H9 (cell line): ENCODE data around the gene KRT8. TPM values are rescaled to one million over a fixed set of nuclear protein-coding genes. Genes with fewer than 3 reads are reported as not detected.

Experiments used
- DNase-seq: peaks from one replicate; pipeline ENCODE4 v3.0.0-alpha.2; 2017
- H2AFZ ChIP-seq: one replicate; pipeline ENCODE4 v1.6.1; 2013; ENCODE audit warnings: mild to moderate bottlenecking, low read length, control low read depth, moderate library complexity
- H2AK5ac ChIP-seq: 2 replicates; pipeline ENCODE4 v1.6.1; 2013; ENCODE audit warnings: low read length, control low read depth, mixed read lengths; ENCODE audit not compliant: insufficient read length
- H2BK120ac ChIP-seq: one replicate; pipeline ENCODE4 v1.6.1; 2013; ENCODE audit warnings: low read depth, mild to moderate bottlenecking, low read length, control low read depth, inconsistent platforms; ENCODE audit not compliant: poor library complexity, severe bottlenecking
- H2BK12ac ChIP-seq: 2 replicates; pipeline ENCODE4 v1.6.1; 2013; ENCODE audit warnings: low read length, control low read depth, mixed read lengths, low read depth; ENCODE audit not compliant: insufficient read length
- H2BK15ac ChIP-seq: 2 replicates; pipeline ENCODE4 v1.6.1; 2013; ENCODE audit warnings: low read depth, low read length, control low read depth
- H2BK20ac ChIP-seq: one replicate; pipeline ENCODE4 v1.6.1; 2013; ENCODE audit warnings: low read depth, mild to moderate bottlenecking, low read length, control low read depth, inconsistent platforms; ENCODE audit not compliant: poor library complexity, severe bottlenecking
- H2BK5ac ChIP-seq: 2 replicates; pipeline ENCODE4 v1.6.1; 2013; ENCODE audit warnings: low read length, control low read depth, mixed read lengths; ENCODE audit not compliant: insufficient read length
- H3K14ac ChIP-seq: 2 replicates; pipeline ENCODE4 v1.6.1; 2013; ENCODE audit warnings: low read length, control low read depth; ENCODE audit not compliant: insufficient read depth
- H3K18ac ChIP-seq: 2 replicates; pipeline ENCODE4 v1.6.1; 2013; ENCODE audit warnings: low read depth, mild to moderate bottlenecking, mixed read lengths, low read length, control low read depth; ENCODE audit not compliant: insufficient read length
- H3K23ac ChIP-seq: 2 replicates; pipeline ENCODE4 v1.6.1; 2013; ENCODE audit warnings: low read length, control low read depth, mixed read lengths, low read depth; ENCODE audit not compliant: insufficient read length
- H3K23me2 ChIP-seq: 2 replicates; pipeline ENCODE4 v1.6.1; 2013; ENCODE audit warnings: low read depth, mild to moderate bottlenecking, mixed read lengths, low read length, control low read depth; ENCODE audit not compliant: insufficient read length, poor library complexity, severe bottlenecking
- H3K27ac ChIP-seq: 2 replicates; pipeline ENCODE4 v1.5.1; 2013; ENCODE audit warnings: low read length, control low read depth, mixed read lengths, low read depth; ENCODE audit not compliant: insufficient read length
- H3K27me3 ChIP-seq: 2 replicates; pipeline ENCODE4 v1.6.1; 2013; ENCODE audit warnings: low read length, control low read depth, inconsistent platforms; ENCODE audit not compliant: insufficient read depth
- H3K4ac ChIP-seq: 2 replicates; pipeline ENCODE4 v1.6.1; 2013; ENCODE audit warnings: low read depth, mild to moderate bottlenecking, control low read depth, inconsistent platforms, low read length, moderate library complexity
- H3K4me1 ChIP-seq: 2 replicates; pipeline ENCODE4 v1.6.1; 2013; ENCODE audit warnings: low read length, control low read depth, inconsistent platforms; ENCODE audit not compliant: insufficient read depth
- H3K4me2 ChIP-seq: 2 replicates; pipeline ENCODE4 v1.6.1; 2013; ENCODE audit warnings: low read length, control low read depth, mixed read lengths; ENCODE audit not compliant: insufficient read length, insufficient read depth
- H3K56ac ChIP-seq: 2 replicates; pipeline ENCODE4 v1.6.1; 2013; ENCODE audit warnings: low read depth, mild to moderate bottlenecking, mixed read lengths, low read length, control low read depth; ENCODE audit not compliant: insufficient read length
- H3K79me1 ChIP-seq: 2 replicates; pipeline ENCODE4 v1.6.1; 2013; ENCODE audit warnings: low read depth, mild to moderate bottlenecking, moderate library complexity, low read length, control low read depth, inconsistent platforms; ENCODE audit not compliant: insufficient read depth, poor library complexity, severe bottlenecking
- H3K79me2 ChIP-seq: 2 replicates; pipeline ENCODE4 v1.6.1; 2013; ENCODE audit warnings: low read length, control low read depth, inconsistent platforms; ENCODE audit not compliant: insufficient read depth
- H3K9ac ChIP-seq: 2 replicates; pipeline ENCODE4 v1.6.1; 2013; ENCODE audit warnings: low read length, control low read depth, mixed read lengths; ENCODE audit not compliant: insufficient read length; ENCODE audit errors: extremely low read depth
- H3K9me3 ChIP-seq: one replicate; pipeline ENCODE4 v1.6.1; 2013; ENCODE audit warnings: low read depth, low read length, inconsistent platforms; ENCODE audit not compliant: control insufficient read depth
- H3T11ph ChIP-seq: one replicate; pipeline ENCODE4 v1.6.1; 2013; ENCODE audit warnings: mild to moderate bottlenecking, low read length, control low read depth, inconsistent platforms
- H4K20me1 ChIP-seq: one replicate; pipeline ENCODE4 v1.6.1; 2013; ENCODE audit not compliant: control insufficient read depth, insufficient read length, insufficient read depth
- H4K5ac ChIP-seq: 2 replicates; pipeline ENCODE4 v1.6.1; 2013; ENCODE audit warnings: low read depth, mild to moderate bottlenecking, mixed read lengths, low read length, control low read depth; ENCODE audit not compliant: insufficient read length
- H4K8ac ChIP-seq: replicated peaks from 2 replicates; pipeline ENCODE4 v1.6.1; 2013; ENCODE audit warnings: low read length, control low read depth, mixed read lengths, low read depth; ENCODE audit not compliant: insufficient read length
- H4K91ac ChIP-seq: 2 replicates; pipeline ENCODE4 v1.6.1; 2013; ENCODE audit warnings: low read depth, mild to moderate bottlenecking, moderate library complexity, mixed read lengths, low read length, control low read depth; ENCODE audit not compliant: insufficient read length
- H3K27ac Mint-ChIP-seq, 3 experiments: 2 replicates in 2 of 3; 3 replicates in 1 of 3; pipeline ENCODE4 v1.8.0; 2020 to 2021; ENCODE audit warnings: mixed read lengths in 3 of 3, mild to moderate bottlenecking in 1 of 3, moderate library complexity in 1 of 3
- H3K27me3 Mint-ChIP-seq: 2 replicates; pipeline ENCODE4 v1.8.0; 2021; ENCODE audit warnings: low read depth, mild to moderate bottlenecking, moderate library complexity, mixed read lengths
- H3K36me3 Mint-ChIP-seq, 3 experiments: 2 replicates in 2 of 3; 3 replicates in 1 of 3; pipeline ENCODE4 v1.8.0; 2020 to 2021; ENCODE audit warnings: low read depth in 3 of 3, mixed read lengths in 3 of 3; ENCODE audit not compliant: insufficient read depth in 1 of 3
- H3K4me1 Mint-ChIP-seq, 2 experiments: 2 replicates each; pipeline ENCODE4 v1.8.0; 2020; ENCODE audit warnings: mixed read lengths in 2 of 2
- H3K4me3 Mint-ChIP-seq, 2 experiments: 2 replicates in 1 of 2; 3 replicates in 1 of 2; pipeline ENCODE4 v1.8.0; 2020 to 2021; ENCODE audit warnings: mild to moderate bottlenecking in 2 of 2, mixed read lengths in 2 of 2, moderate library complexity in 1 of 2
- H3K9me3 Mint-ChIP-seq, 2 experiments: 2 replicates in 1 of 2; 3 replicates in 1 of 2; pipeline ENCODE4 v1.8.0; 2020; ENCODE audit warnings: mild to moderate bottlenecking in 2 of 2, mixed read lengths in 2 of 2, moderate library complexity in 1 of 2
- WGBS: extraction: QIAGEN DNeasy Blood & Tissue Kit; methylation state at CpG from one replicate; pipeline ENCODE4 v1.1.7; 2013; ENCODE audit warnings: missing lambda C conversion rate, low lambda C conversion rate, mixed read lengths; ENCODE audit not compliant: insufficient read length; ENCODE audit errors: extremely low coverage; 5-methylcytosine and 5-hydroxymethylcytosine counted together
- total RNA-seq: library from RNA; stranded (reverse); gene quantifications from 2 replicates; pipeline ENCODE4 v1.2.1, GENCODE V29; 2021
- TF ChIP-seq, protein P1 (sequence below): fragments of 200-600 bp; sonication (generic); conservative IDR thresholded peaks from 3 replicates; pipeline ENCODE4 v1.8.0; 2021; ENCODE audit warnings: antibody characterized with exemption, mild to moderate bottlenecking

KRT8 gene
- total RNA-seq, 1 experiment from 2014 or later: 244 TPM

DNA sequence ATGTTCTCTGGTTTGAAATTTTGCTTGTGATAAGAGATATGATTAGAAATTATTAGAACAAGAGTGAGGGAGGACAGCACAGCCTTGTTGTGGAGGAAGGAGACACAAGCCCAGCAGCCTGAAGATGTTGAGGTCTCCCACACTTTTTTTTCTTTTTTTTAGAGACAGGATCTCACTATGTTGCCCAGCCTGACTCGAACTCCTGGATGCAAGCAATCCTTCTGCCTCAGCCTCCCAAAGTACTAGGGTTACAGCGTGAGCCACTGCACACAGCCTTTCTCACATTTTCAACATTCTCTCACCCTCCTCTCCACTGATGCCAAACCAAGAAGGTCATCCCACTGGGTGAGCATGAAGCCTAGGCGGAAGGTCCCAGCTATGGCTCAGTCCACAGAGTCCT, 4.9 kb upstream of the KRT8 start:
- Histone ChIP-seq H4K20me1 (peaks cover 2% of the 10 kb centered on the region), H3K9me3 (no peaks in the 10 kb centered on the region), H2BK120ac (no peak overlapping the region), H3K23ac (no peak overlapping the region), H2BK5ac (no peak overlapping the region), H3K4me1 (peaks cover 28% of the 10 kb centered on the region; the same call in 1 of the 2 replicates), H3K18ac (no peak overlapping the region), H3K4ac (no peak overlapping the region), H2BK12ac (no peak overlapping the region), H2AK5ac (no peak overlapping the region), H3T11ph (no peak overlapping the region), H3K4me2 (no peak overlapping the region), H2BK20ac (no peak overlapping the region), H3K27ac (no peak overlapping the region), H3K79me2 (no peaks in the 10 kb centered on the region), H4K91ac (no peak overlapping the region), H2AFZ (no peak overlapping the region), H3K79me1 (no peaks in the 10 kb centered on the region), H2BK15ac (no peak overlapping the region), H3K27me3 (no peaks in the 10 kb centered on the region), H4K5ac (no peak overlapping the region), H3K9ac (no peak overlapping the region), H4K8ac (no peak overlapping the region), H3K14ac (no peak overlapping the region), H3K23me2 (no peaks in the 10 kb centered on the region), H3K56ac (no peak overlapping the region)
- H3K9me3 Mint-ChIP-seq: no peaks in the 10 kb centered on the region
- H3K27ac Mint-ChIP-seq: 0 out of 7 replicates have a peak overlapping the region, but pooled peaks of 1 of the 3 experiments have one; percentile 59
- no CpG with 5 or more reads among the region's 3 CpGs for WGBS
- H3K4me3 Mint-ChIP-seq: no peak overlapping the region; a peak in 1 of 5 replicates
- H3K36me3 Mint-ChIP-seq: no peaks in the 10 kb centered on the region
- TF ChIP-seq, protein P1, sequence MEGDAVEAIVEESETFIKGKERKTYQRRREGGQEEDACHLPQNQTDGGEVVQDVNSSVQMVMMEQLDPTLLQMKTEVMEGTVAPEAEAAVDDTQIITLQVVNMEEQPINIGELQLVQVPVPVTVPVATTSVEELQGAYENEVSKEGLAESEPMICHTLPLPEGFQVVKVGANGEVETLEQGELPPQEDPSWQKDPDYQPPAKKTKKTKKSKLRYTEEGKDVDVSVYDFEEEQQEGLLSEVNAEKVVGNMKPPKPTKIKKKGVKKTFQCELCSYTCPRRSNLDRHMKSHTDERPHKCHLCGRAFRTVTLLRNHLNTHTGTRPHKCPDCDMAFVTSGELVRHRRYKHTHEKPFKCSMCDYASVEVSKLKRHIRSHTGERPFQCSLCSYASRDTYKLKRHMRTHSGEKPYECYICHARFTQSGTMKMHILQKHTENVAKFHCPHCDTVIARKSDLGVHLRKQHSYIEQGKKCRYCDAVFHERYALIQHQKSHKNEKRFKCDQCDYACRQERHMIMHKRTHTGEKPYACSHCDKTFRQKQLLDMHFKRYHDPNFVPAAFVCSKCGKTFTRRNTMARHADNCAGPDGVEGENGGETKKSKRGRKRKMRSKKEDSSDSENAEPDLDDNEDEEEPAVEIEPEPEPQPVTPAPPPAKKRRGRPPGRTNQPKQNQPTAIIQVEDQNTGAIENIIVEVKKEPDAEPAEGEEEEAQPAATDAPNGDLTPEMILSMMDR: no peak
- H3K27me3 Mint-ChIP-seq: peaks cover 2% of the 10 kb centered on the region; the same call in 1 of the 2 replicates
- DNase-seq: no peak
- peaks cover 50 to 52% of the 10 kb centered on the region in 2 experiments for H3K4me1 Mint-ChIP-seq
